Activated gamma-delta T cell treated with anti-CD3 and anti-CD28 coated beads, Interleukin-2, amount 50 U/mL, for 16 hours (primary cell): Measurements from ENCODE around the gene PCCA.

ENCODE experiments used
- DNase-seq: peaks from one replicate; pipeline ENCODE4 v3.0.0-alpha.2; 2020; ENCODE audit warnings: low read depth

PCCA gene

GRCh38 chr13:100433475-100433874 lies 344.6 kb downstream of the PCCA start:
- no peak for DNase-seq

GRCh38 chr13:100434010-100434763 lies 345.3 kb downstream of the PCCA start:
- no peak for DNase-seq

- no peak for DNase-seq
These were observed 347.2 kb downstream of the PCCA start for GRCh38 chr13:100436099-100436498.

GRCh38 chr13:100438059-100438788 lies 349.3 kb downstream of the PCCA start:
- DNase-seq = no peak

- DNase-seq = no peak
These were observed 350.5 kb downstream of the PCCA start for GRCh38 chr13:100439247-100439970.

GRCh38 chr13:100440751-100441425 lies 352.0 kb downstream of the PCCA start:
- DNase-seq = no peak

GRCh38 chr13:100442095-100442832 lies 353.4 kb downstream of the PCCA start:
- no peak for DNase-seq

GRCh38 chr13:100443278-100443997 lies 354.5 kb downstream of the PCCA start:
- DNase-seq = no peak

GRCh38 chr13:100443998-100444328 lies 355.1 kb downstream of the PCCA start:
- DNase-seq = no peak

- no peak for DNase-seq
These were observed 358.9 kb downstream of the PCCA start for GRCh38 chr13:100447831-100448230.

- no peak for DNase-seq
These were observed 363.0 kb downstream of the PCCA start for GRCh38 chr13:100451923-100452322.

- no peak for DNase-seq
These were observed 366.0 kb downstream of the PCCA start for GRCh38 chr13:100454876-100455275.

GRCh38 chr13:100458673-100459072 lies 369.8 kb downstream of the PCCA start:
- no peak for DNase-seq

GRCh38 chr13:100459747-100460146 lies 370.9 kb downstream of the PCCA start:
- DNase-seq = no peak

GRCh38 chr13:100460266-100460665 lies 371.4 kb downstream of the PCCA start:
- no peak for DNase-seq

GRCh38 chr13:100460791-100461190 lies 371.9 kb downstream of the PCCA start:
- DNase-seq = no peak

- no peak for DNase-seq
These were observed 372.6 kb downstream of the PCCA start for GRCh38 chr13:100461309-100462030.

GRCh38 chr13:100464006-100464405 lies 375.1 kb downstream of the PCCA start:
- no peak for DNase-seq

- no peak for DNase-seq
These were observed 376.7 kb downstream of the PCCA start for GRCh38 chr13:100465558-100465957.

GRCh38 chr13:100470866-100471505 lies 382.1 kb downstream of the PCCA start:
- DNase-seq = no peak
